H1 (cell line): ENCODE results near the gene SFMBT2. TPM values are rescaled to one million over a fixed set of nuclear protein-coding genes. Genes with fewer than 3 reads are reported as not detected.

ENCODE experiments used
- CHD7 ChIP-seq: fragments of 300-600 bp; sonication (generic); IDR thresholded peaks from 2 replicates; pipeline ENCODE4 v1.7.1; 2012; ENCODE audit warnings: low read length, moderate library complexity, mild to moderate bottlenecking, inconsistent platforms; ENCODE audit not compliant: insufficient replicate concordance
- polyA plus RNA-seq, 7 experiments: library from polyadenylated mRNA; depleted of rRNA in 3 of 7; stranded (reverse) in 5 of 7; unstranded in 2 of 7; fragments of >200 nt in 5 of 7; fragments of 200-250 nt in 2 of 7; gene quantifications; 1 replicate in 5 of 7; 2 replicates in 1 of 7; 4 replicates in 1 of 7; pipeline versions ENCODE4 v1.2.1 to v1.2.3, GENCODE V29; 2011 to 2013; ENCODE audit warnings: missing spikeins in 2 of 7, mixed read lengths in 2 of 7
- total RNA-seq: library from RNA; stranded (reverse); fragmentation: NEBNext Ultra II Directional; extraction: Animal tissue kit (Norgen Biotek cat#: 25700); gene quantifications from 2 replicates; pipeline ENCODE4 v1.2.1, GENCODE V29; 2021

The SFMBT2 gene
- total and polyA plus RNA-seq, 2 of the 8 experiments (the other 6 are each of a cell fraction or from before 2014, with no cell fraction given): 2.9 to 11.0 TPM

- no peak for TF ChIP-seq CHD7
Measured at GRCh38 chr10:7397049-7398035, 13.5 kb downstream of the SFMBT2 start (continued).
